K562 (cell line): ENCODE results near the gene GORASP1. TPM values are rescaled to one million over a fixed set of nuclear protein-coding genes. Genes with fewer than 3 reads are reported as not detected.
A peak's percentile ranks its signal among the peaks of the same experiment; 100 is the strongest.

Source experiments
- CBX5 ChIP-seq: IDR thresholded peaks from 2 replicates; pipeline ENCODE4 v1.6.1; 2014; ENCODE audit warnings: low read depth, borderline replicate concordance
- CEBPG ChIP-seq, 3 experiments: fragments of 200-800 bp in 1 of 3; sonication (Bioruptor generic) in 1 of 3; sonication (generic) in 1 of 3; formaldehyde crosslinking in 1 of 3; IDR thresholded peaks in 2 of 3; conservative IDR thresholded peaks in 1 of 3; 2 replicates each; pipeline versions ENCODE4 v1.6.1 to v1.8.0; 2016 to 2022; ENCODE audit warnings: missing compliant biosample characterization in 2 of 3, missing genetic modification characterization in 2 of 3, mild to moderate bottlenecking in 1 of 3, missing genetic modification reagents in 1 of 3
- EWSR1 ChIP-seq: fragments of 450-650 bp; IDR thresholded peaks from 2 replicates; pipeline ENCODE4 v1.6.1; 2018; ENCODE audit warnings: borderline replicate concordance, mild to moderate bottlenecking, low read depth, moderate library complexity; ENCODE audit not compliant: partially characterized antibody
- FOXJ3 ChIP-seq: sonication (generic); formaldehyde crosslinking; IDR thresholded peaks from 2 replicates; pipeline ENCODE4 v1.4.0; 2020; ENCODE audit warnings: mild to moderate bottlenecking, missing genetic modification reagents
- HCFC1 ChIP-seq: IDR thresholded peaks from 2 replicates; pipeline ENCODE4 v1.6.1; 2012; ENCODE audit warnings: low read depth, low read length, improper control_type of control experiment
- JUND ChIP-seq, 2 experiments: IDR thresholded peaks; 2 replicates in 1 of 2; 3 replicates in 1 of 2; pipeline ENCODE4 v1.6.1; 2011; ENCODE audit warnings: borderline replicate concordance in 2 of 2, low read depth in 2 of 2, low read length in 2 of 2, improper control_type of control experiment in 1 of 2, missing biosample characterization in 1 of 2, missing genetic modification characterization in 1 of 2, missing genetic modification reagents in 1 of 2
- MAZ ChIP-seq, 2 experiments: fragments of 450-650 bp in 1 of 2; sonication (generic) in 1 of 2; formaldehyde crosslinking; IDR thresholded peaks in 1 of 2; conservative IDR thresholded peaks in 1 of 2; 2 replicates each; pipeline versions ENCODE4 v1.4.0 to v1.5.0; 2020; ENCODE audit warnings: mild to moderate bottlenecking in 1 of 2, missing genetic modification reagents in 1 of 2
- MGA ChIP-seq: fragments of 450-650 bp; IDR thresholded peaks from 2 replicates; pipeline ENCODE4 v1.6.1; 2016; ENCODE audit warnings: mild to moderate bottlenecking, moderate library complexity
- NBN ChIP-seq: fragments of 450-650 bp; IDR thresholded peaks from 2 replicates; pipeline ENCODE4 v1.6.1; 2016; ENCODE audit warnings: low read depth, mild to moderate bottlenecking
- NFIC ChIP-seq: fragments of 450-650 bp; IDR thresholded peaks from 2 replicates; pipeline ENCODE4 v1.6.1; 2017; ENCODE audit warnings: mild to moderate bottlenecking, inconsistent platforms
- RBM15 ChIP-seq: fragments of 200-400 bp; formaldehyde crosslinking; IDR thresholded peaks from 2 replicates; pipeline ENCODE4 v1.6.1; 2018; ENCODE audit warnings: mild to moderate bottlenecking, low read length, moderate library complexity; ENCODE audit not compliant: insufficient read depth
- SMAD1 ChIP-seq: fragments of 150-350 bp; IDR thresholded peaks from 2 replicates; pipeline ENCODE4 v1.6.1; 2014; ENCODE audit warnings: low read length, low read depth; ENCODE audit not compliant: partially characterized antibody
- polyA plus RNA-seq, 8 experiments: library from polyadenylated mRNA; depleted of rRNA in 4 of 8; stranded (reverse) in 5 of 8; unstranded in 3 of 8; fragments of >200 nt; fragmentation: Nextera tagmentation in 2 of 8; fragmentation: Illumina TruSeq in 1 of 8; extraction: Ambion mirVana in 2 of 8; extraction: Trizol in 1 of 8; gene quantifications; 2 replicates each; pipeline versions ENCODE4 v1.2.1 to v1.2.3, GENCODE V29; 2011 to 2014; ENCODE audit warnings: inconsistent platforms in 1 of 8, missing spikeins in 1 of 8
- total RNA-seq, 7 experiments: library from RNA; depleted of rRNA in 6 of 7; stranded (reverse); fragments of >200 nt in 6 of 7; fragmentation: Illumina TruSeq in 2 of 7; extraction: Trizol in 2 of 7; gene quantifications; 2 replicates each; pipeline versions ENCODE4 v1.2.1 to v1.2.3, GENCODE V29; 2011 to 2021; ENCODE audit warnings: low replicate concordance in 1 of 7

The GORASP1 gene
- total and polyA plus RNA-seq, 9 of the 15 experiments (the other 6 are each of a cell fraction or from before 2014, with no cell fraction given) = 8.4 to 87.9 (median 67.6) TPM

DNA sequence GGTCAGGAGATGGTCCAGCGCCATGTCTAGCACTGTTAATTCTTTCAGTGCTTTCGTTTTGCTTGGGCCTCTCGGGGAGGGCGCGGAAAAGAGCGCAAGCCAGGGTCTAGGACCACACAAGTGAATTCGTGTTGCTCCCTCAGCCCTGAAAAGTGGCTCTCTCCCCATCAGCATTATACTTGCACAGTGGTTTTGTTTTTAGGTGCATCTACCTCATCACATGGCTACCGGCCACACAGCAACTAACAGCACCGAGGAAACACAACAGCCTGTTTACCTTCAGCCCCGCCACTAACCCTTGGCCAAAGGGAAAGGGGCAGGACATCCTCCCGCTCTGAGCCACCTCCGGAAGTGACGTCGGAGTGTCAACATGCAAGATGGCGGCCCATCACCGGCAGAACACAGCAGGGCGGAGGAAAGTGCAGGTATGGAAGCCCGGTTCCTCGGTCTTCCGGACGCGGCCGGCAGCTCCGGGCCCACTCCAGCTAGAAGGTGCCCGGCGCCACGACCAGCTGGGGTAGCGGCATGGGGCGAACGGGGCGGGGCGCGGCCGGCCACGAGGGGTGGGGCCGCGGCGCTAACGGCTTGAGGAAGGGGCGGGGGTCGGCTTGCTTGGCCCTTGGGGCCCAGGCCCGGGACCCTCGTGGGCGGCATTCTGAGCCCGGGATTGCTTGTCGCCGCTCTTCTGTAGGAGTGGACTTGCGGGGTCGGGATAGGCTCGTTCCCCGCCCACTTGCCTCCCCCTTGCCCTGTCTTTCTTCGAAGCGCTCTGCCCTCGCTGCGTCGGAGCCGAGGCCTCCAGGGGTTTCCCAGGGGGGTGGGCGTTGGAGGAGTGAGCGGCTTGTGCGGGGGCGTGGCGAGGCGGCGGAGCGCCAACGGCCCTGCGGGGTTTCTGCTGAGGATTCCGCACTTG lies 55.5 kb downstream of the GORASP1 start, which contains the start of the genes SCN11A and WDR48 (continued):
- TF ChIP-seq MGA = peak; percentile 71
- TF ChIP-seq CBX5 = peak; percentile 23; the same call in 1 of the 2 replicates
- TF ChIP-seq NBN = peak; percentile 70
- TF ChIP-seq NFIC = peak; percentile 42; the same call in 1 of the 2 replicates
- peak; percentile 81 for TF ChIP-seq JUND (IDR thresholded peaks at IDR 0.05; ENCODE audit: borderline replicate concordance, low read depth, low read length)
- peak; percentile 73; the same call in 1 of the 3 replicates for TF ChIP-seq JUND (tag; IDR thresholded peaks at IDR 0.05; ENCODE audit: borderline replicate concordance, low read depth, low read length)
- peak; percentile 77 to 80 for TF ChIP-seq MAZ (CRISPR knock-in tag; conservative IDR thresholded peaks at IDR 0.05 in 1 of 2, IDR thresholded peaks at IDR 0.05 in 1 of 2)
- TF ChIP-seq FOXJ3 (CRISPR knock-in tag) = peak; percentile 78; the same call in 1 of the 2 replicates
- TF ChIP-seq CEBPG (CRISPR knock-in tag; IDR thresholded peaks at IDR 0.05) = peak; percentile 59
- TF ChIP-seq CEBPG (tag; conservative IDR thresholded peaks at IDR 0.05 in 1 of 2, IDR thresholded peaks at IDR 0.05 in 1 of 2) = no peak; a peak in 1 of 4 replicates
- peak; percentile 73 for TF ChIP-seq SMAD1
- peak; percentile 75 for TF ChIP-seq HCFC1
- TF ChIP-seq EWSR1 = no peak
- no peak for TF ChIP-seq RBM15
